Measurements from ENCODE around the gene GJA4.
"Not testable (repeated sequence)": the region's sequence is repeated elsewhere in the genome, so short reads cannot be mapped to it uniquely, and the experiment has no call there.

The GJA4 gene

GRCh38 chr1:34792424-34792823 lies 375 bp upstream of the GJA4 start:
- DNase-seq, result no peak

- DNase-seq, result no peak
Measured at GRCh38 chr1:34794001-34794789, 1.4 kb downstream of the GJA4 start.

GRCh38 chr1:34794790-34795180 lies 2.0 kb downstream of the GJA4 start:
- DNase-seq, result no peak

- no peak for DNase-seq
Measured at GRCh38 chr1:34795916-34796315, 3.1 kb downstream of the GJA4 start.

- no peak for DNase-seq
Measured at GRCh38 chr1:34796990-34797389, 4.2 kb downstream of the GJA4 start.

GRCh38 chr1:34800214-34800613 lies 7.4 kb downstream of the GJA4 start:
- DNase-seq, result no peak

- no peak for DNase-seq
Measured at GRCh38 chr1:34803770-34804169, 11.0 kb downstream of the GJA4 start.

- no peak for DNase-seq
Measured at GRCh38 chr1:34806396-34806795, 13.6 kb downstream of the GJA4 start.

- DNase-seq, result no peak
Measured at GRCh38 chr1:34808051-34808810, 15.4 kb downstream of the GJA4 start.

GRCh38 chr1:34810781-34811180 lies 18.0 kb downstream of the GJA4 start:
- DNase-seq, result not testable (repeated sequence)

GRCh38 chr1:34816332-34816731 lies 23.5 kb downstream of the GJA4 start:
- no peak for DNase-seq

GRCh38 chr1:34816778-34817177 lies 24.0 kb downstream of the GJA4 start:
- DNase-seq, result no peak

- DNase-seq, result not testable (repeated sequence)
Measured at GRCh38 chr1:34818862-34819261, 26.1 kb downstream of the GJA4 start.

- no peak for DNase-seq
Measured at GRCh38 chr1:34822202-34822601, 29.4 kb downstream of the GJA4 start.

GRCh38 chr1:34824817-34825454 lies 32.1 kb downstream of the GJA4 start:
- DNase-seq, result no peak

- no peak for DNase-seq
Measured at GRCh38 chr1:34825455-34826091, 32.8 kb downstream of the GJA4 start.

GRCh38 chr1:34827341-34827941 lies 34.6 kb downstream of the GJA4 start:
- DNase-seq, result no peak

GRCh38 chr1:34828611-34829010 lies 35.8 kb downstream of the GJA4 start:
- DNase-seq, result no peak

- no peak for DNase-seq
Measured at GRCh38 chr1:34829250-34829649, 36.5 kb downstream of the GJA4 start.

- no peak for DNase-seq
Measured at GRCh38 chr1:34831721-34832246, 39.0 kb downstream of the GJA4 start.

- DNase-seq, result no peak
Measured at GRCh38 chr1:34833711-34834110, 40.9 kb downstream of the GJA4 start.

GRCh38 chr1:34839526-34840305 lies 46.9 kb downstream of the GJA4 start:
- no peak for DNase-seq
